ENCODE results near the gene LOXL1. TPM values are rescaled to one million over a fixed set of nuclear protein-coding genes. Genes with fewer than 3 reads are reported as not detected.
"Not testable (repeated sequence)": the region's sequence is repeated elsewhere in the genome, so short reads cannot be mapped to it uniquely, and the experiment has no call there.

LOXL1 gene
- total RNA-seq, 1 experiment from 2014 or later = not detected

DNA sequence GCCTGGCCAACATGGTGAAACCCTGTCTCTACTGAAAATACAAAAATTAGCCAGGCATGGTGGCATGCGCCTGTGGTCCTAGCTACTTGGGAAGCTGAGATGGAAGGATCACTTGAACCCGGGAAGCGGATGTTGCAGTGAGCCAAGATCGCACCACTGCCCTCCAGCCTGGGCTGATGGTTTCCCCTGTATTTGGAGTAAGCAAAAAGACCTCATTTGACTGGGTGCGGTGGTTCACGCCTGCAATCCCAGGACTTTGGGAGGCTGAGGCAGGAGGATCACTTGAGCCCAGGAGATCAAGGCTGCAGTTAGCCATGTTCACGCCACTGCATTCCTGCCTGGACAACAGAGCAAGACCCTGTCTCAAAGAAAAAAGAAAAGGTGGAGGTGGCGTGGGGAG is 12.3 kb downstream of the LOXL1 start:
- not testable (repeated sequence) for H4K20me1 ChIP-seq (ENCODE audit: insufficient read depth, low read depth, low read length); H3K79me2 ChIP-seq (ENCODE audit: low read length); H3K9me3 ChIP-seq (ENCODE audit: low read length); DNase-seq; H3K9ac ChIP-seq (ENCODE audit: low read length); H3K4me3 ChIP-seq (ENCODE audit: low read length); H3K4me1 ChIP-seq (ENCODE audit: low read length); H3K9me2 ChIP-seq (replicated peaks; ENCODE audit: insufficient read depth, low read length); H2AFZ ChIP-seq (ENCODE audit: low read length); H3K36me3 ChIP-seq (ENCODE audit: insufficient read depth, low read length); H3K27ac ChIP-seq (ENCODE audit: low read length); H3K4me2 ChIP-seq (ENCODE audit: low read depth, low read length, poor library complexity, severe bottlenecking); H3K27me3 ChIP-seq (ENCODE audit: low read length)

DNA sequence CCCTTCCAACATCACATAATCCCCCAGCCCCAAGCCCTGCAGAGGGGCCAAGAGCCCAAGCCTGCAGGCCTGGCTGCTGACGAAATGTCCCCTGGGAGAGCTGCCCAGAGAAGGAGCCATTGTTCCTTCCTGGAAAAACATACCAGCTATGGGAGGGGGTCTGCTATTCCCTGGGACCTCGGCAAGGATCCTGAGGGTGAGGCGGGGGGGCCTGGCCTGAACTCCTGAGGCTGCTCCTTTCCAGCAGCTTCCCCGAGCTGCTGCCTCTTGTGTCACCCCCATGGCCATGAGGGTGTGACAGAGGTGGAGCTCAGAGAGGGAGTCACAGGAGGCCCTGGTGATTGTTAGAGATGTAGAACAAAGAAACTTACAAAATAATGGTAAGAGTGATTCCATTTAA is 12.9 kb downstream of the LOXL1 start:
- no peaks in the 10 kb centered on the region for H3K79me2 ChIP-seq (ENCODE audit: low read length)
- no peaks in the 10 kb centered on the region for H3K9me3 ChIP-seq (ENCODE audit: low read length)

DNA sequence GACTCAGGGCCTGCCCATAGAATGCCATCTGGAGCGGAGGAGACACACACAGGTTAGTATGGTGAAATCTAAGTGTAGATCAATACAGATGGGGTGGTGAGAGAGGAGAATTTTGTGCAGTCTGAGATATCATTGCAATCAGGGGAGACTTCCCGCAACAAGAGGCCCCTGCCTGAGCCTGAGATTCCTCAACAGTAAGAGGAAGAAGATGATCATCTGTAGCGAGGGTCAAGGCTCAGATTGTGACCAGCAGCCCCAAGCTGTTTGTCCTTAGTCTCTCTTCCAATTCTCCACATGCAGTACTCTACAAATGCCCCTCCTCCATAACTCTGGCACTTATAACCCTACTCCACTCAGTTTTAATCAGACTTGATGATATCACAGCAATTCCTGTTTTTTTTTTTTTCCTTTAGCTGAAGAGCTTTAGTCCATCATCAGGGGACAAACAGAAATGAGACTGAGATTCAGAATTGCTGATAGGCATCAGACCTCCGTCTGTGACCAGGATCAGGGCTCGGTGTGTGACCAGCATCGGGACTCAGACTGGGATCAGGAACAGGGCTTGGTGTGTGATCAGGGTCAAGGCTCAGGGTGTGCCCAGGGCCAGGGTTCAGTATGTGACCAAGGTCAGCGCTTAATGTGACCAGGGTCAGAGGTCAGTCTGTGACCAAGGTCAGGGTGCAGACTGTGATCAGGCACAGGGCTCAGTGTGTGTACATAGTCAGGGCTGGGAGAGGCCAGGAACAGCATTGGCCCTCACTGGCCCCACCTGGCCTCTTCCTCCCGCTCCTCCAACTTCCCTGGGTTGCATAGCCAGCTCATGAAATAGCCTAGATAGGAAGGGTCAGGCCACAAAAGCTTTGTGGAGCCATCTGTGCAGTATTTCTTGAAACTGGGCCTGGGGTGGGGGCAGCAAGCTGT is 14.1 kb downstream of the LOXL1 start:
- Histone ChIP-seq H4K20me1 (ENCODE audit: insufficient read depth, low read depth, low read length) (no peaks in the 10 kb centered on the region), H3K9me3 (ENCODE audit: low read length) (no peaks in the 10 kb centered on the region), H3K4me2 (ENCODE audit: low read depth, low read length, poor library complexity, severe bottlenecking) (no peak overlapping the region), H3K79me2 (ENCODE audit: low read length) (no peaks in the 10 kb centered on the region), H3K9me2 (replicated peaks; ENCODE audit: insufficient read depth, low read length) (no peaks in the 10 kb centered on the region), H3K27me3 (ENCODE audit: low read length) (no peaks in the 10 kb centered on the region), H3K27ac (ENCODE audit: low read length) (no peak overlapping the region), H3K9ac (ENCODE audit: low read length) (no peak overlapping the region), H3K4me3 (ENCODE audit: low read length) (no peak overlapping the region), H2AFZ (ENCODE audit: low read length) (no peak overlapping the region), H3K4me1 (ENCODE audit: low read length) (no peaks in the 10 kb centered on the region), H3K36me3 (ENCODE audit: insufficient read depth, low read length) (no peaks in the 10 kb centered on the region)
- no peak for DNase-seq

More for the DNA sequence above, 12.9 kb downstream of the LOXL1 start:
- H3K27me3 ChIP-seq (ENCODE audit: low read length) = no peaks in the 10 kb centered on the region
- H3K9me2 ChIP-seq (replicated peaks; ENCODE audit: insufficient read depth, low read length) = no peaks in the 10 kb centered on the region
- no peak overlapping the region for H3K4me3 ChIP-seq (ENCODE audit: low read length)
- H2AFZ ChIP-seq (ENCODE audit: low read length) = no peak overlapping the region
- H3K36me3 ChIP-seq (ENCODE audit: insufficient read depth, low read length) = no peaks in the 10 kb centered on the region
- no peak overlapping the region for H3K27ac ChIP-seq (ENCODE audit: low read length)
- H3K4me2 ChIP-seq (ENCODE audit: low read depth, low read length, poor library complexity, severe bottlenecking) = no peak overlapping the region
- no peaks in the 10 kb centered on the region for H4K20me1 ChIP-seq (ENCODE audit: insufficient read depth, low read depth, low read length)
- H3K9ac ChIP-seq (ENCODE audit: low read length) = no peak overlapping the region
- no peak for DNase-seq
- no peaks in the 10 kb centered on the region for H3K4me1 ChIP-seq (ENCODE audit: low read length)

DNA sequence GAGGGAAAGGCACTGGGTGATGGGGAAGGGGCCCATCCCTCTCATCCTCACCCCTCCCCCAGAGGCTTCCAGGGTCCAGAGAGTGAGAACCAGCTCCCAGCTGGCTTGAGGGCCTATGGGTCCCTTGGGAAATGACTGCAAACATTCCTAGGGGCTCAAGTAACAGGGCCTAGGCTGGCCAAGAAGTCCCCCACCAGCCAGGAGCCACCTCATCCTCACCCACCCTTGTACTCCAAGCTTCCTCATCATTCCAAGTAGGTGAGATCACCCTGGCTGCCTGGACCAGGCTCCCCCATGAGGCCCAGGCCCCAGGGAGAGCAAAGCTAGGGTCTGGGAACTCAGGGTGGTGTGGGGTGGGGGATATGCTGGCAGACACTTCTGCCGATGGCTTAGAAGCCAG is 14.8 kb downstream of the LOXL1 start:
- no peak overlapping the region for H3K27ac ChIP-seq (ENCODE audit: low read length)
- H3K4me3 ChIP-seq (ENCODE audit: low read length) = no peak overlapping the region
- no peak for DNase-seq
- no peaks in the 10 kb centered on the region for H3K9me2 ChIP-seq (replicated peaks; ENCODE audit: insufficient read depth, low read length)
- H3K9me3 ChIP-seq (ENCODE audit: low read length) = no peaks in the 10 kb centered on the region
- H2AFZ ChIP-seq (ENCODE audit: low read length) = no peak overlapping the region
- H3K4me2 ChIP-seq (ENCODE audit: low read depth, low read length, poor library complexity, severe bottlenecking) = no peak overlapping the region
- H3K4me1 ChIP-seq (ENCODE audit: low read length) = no peaks in the 10 kb centered on the region
- H3K36me3 ChIP-seq (ENCODE audit: insufficient read depth, low read length) = no peaks in the 10 kb centered on the region
- no peaks in the 10 kb centered on the region for H3K27me3 ChIP-seq (ENCODE audit: low read length)
- no peaks in the 10 kb centered on the region for H4K20me1 ChIP-seq (ENCODE audit: insufficient read depth, low read depth, low read length)
- no peaks in the 10 kb centered on the region for H3K79me2 ChIP-seq (ENCODE audit: low read length)
- no peak overlapping the region for H3K9ac ChIP-seq (ENCODE audit: low read length)

GRCh38 chr15:73941449-73941848 is 15.2 kb downstream of the LOXL1 start:
- Histone ChIP-seq H4K20me1 (ENCODE audit: insufficient read depth, low read depth, low read length) (no peaks in the 10 kb centered on the region), H3K9me3 (ENCODE audit: low read length) (no peaks in the 10 kb centered on the region), H3K4me1 (ENCODE audit: low read length) (no peaks in the 10 kb centered on the region), H3K27ac (ENCODE audit: low read length) (no peak overlapping the region), H3K9me2 (replicated peaks; ENCODE audit: insufficient read depth, low read length) (no peaks in the 10 kb centered on the region), H3K4me3 (ENCODE audit: low read length) (no peak overlapping the region), H3K36me3 (ENCODE audit: insufficient read depth, low read length) (no peaks in the 10 kb centered on the region), H2AFZ (ENCODE audit: low read length) (no peak overlapping the region), H3K4me2 (ENCODE audit: low read depth, low read length, poor library complexity, severe bottlenecking) (no peak overlapping the region), H3K9ac (ENCODE audit: low read length) (no peak overlapping the region), H3K27me3 (ENCODE audit: low read length) (no peaks in the 10 kb centered on the region), H3K79me2 (ENCODE audit: low read length) (no peaks in the 10 kb centered on the region)
- DNase-seq = no peak

DNA sequence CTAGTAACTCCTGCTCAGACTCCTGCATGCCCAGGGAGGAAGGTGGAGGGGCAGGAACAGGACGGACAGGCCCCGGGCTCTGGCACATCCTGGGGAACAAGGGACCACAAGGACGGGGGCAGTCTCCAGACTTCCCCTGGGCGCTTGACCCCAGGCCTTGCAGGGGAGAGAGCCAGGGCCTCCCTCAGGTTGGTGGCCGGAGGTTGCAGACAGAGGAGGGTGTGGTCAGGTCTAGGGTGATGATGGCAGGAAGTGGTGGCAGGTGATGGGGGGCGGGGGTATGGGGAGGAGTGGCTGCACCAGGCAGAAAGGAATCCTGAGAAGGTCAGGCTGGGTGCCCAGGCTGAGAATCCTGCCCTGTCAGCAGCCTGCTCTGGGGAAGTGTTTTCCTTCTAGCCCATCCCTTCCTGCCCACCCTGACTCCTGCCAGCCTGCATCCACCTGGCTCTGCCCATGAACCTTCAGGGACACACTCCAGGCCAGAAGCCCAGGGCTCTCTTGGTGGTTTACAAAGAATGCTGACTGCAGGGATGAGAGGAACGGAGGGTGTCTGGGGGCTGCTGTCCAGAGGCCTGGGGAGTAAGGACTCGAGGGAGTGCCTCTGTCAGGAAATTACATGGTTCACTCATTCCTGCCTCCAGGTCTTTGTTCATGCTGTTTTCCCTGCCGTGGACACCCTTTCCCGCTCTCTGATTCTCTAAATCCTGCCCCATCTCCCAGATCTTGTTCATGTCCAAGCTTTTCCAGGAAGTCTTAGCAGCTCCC is 15.8 kb downstream of the LOXL1 start:
- no peaks in the 10 kb centered on the region for H4K20me1 ChIP-seq (ENCODE audit: insufficient read depth, low read depth, low read length)
- no peak overlapping the region for H3K4me2 ChIP-seq (ENCODE audit: low read depth, low read length, poor library complexity, severe bottlenecking)
- H3K9ac ChIP-seq (ENCODE audit: low read length) = no peak overlapping the region
- H2AFZ ChIP-seq (ENCODE audit: low read length) = no peak overlapping the region
- H3K4me3 ChIP-seq (ENCODE audit: low read length) = no peak overlapping the region
- no peaks in the 10 kb centered on the region for H3K4me1 ChIP-seq (ENCODE audit: low read length)
- H3K36me3 ChIP-seq (ENCODE audit: insufficient read depth, low read length) = no peaks in the 10 kb centered on the region
- no peaks in the 10 kb centered on the region for H3K27me3 ChIP-seq (ENCODE audit: low read length)
- H3K9me2 ChIP-seq (replicated peaks; ENCODE audit: insufficient read depth, low read length) = no peaks in the 10 kb centered on the region
- H3K79me2 ChIP-seq (ENCODE audit: low read length) = no peaks in the 10 kb centered on the region
- H3K27ac ChIP-seq (ENCODE audit: low read length) = no peak overlapping the region
- H3K9me3 ChIP-seq (ENCODE audit: low read length) = no peaks in the 10 kb centered on the region
- DNase-seq = no peak

- no peak for DNase-seq
- no peak overlapping the region for H2AFZ ChIP-seq (ENCODE audit: low read length)
- no peaks in the 10 kb centered on the region for H3K9me2 ChIP-seq (replicated peaks; ENCODE audit: insufficient read depth, low read length)
- no peaks in the 10 kb centered on the region for H3K4me1 ChIP-seq (ENCODE audit: low read length)
- no peaks in the 10 kb centered on the region for H3K9me3 ChIP-seq (ENCODE audit: low read length)
- H3K79me2 ChIP-seq (ENCODE audit: low read length) = no peaks in the 10 kb centered on the region
- H3K9ac ChIP-seq (ENCODE audit: low read length) = no peak overlapping the region
- H3K4me2 ChIP-seq (ENCODE audit: low read depth, low read length, poor library complexity, severe bottlenecking) = no peak overlapping the region
- no peaks in the 10 kb centered on the region for H3K36me3 ChIP-seq (ENCODE audit: insufficient read depth, low read length)
- no peak overlapping the region for H3K27ac ChIP-seq (ENCODE audit: low read length)
- no peak overlapping the region for H3K4me3 ChIP-seq (ENCODE audit: low read length)
- H3K27me3 ChIP-seq (ENCODE audit: low read length) = no peaks in the 10 kb centered on the region
- H4K20me1 ChIP-seq (ENCODE audit: insufficient read depth, low read depth, low read length) = no peaks in the 10 kb centered on the region
These were observed 16.5 kb downstream of the LOXL1 start for GRCh38 chr15:73942751-73943270.

Measured in Karpas-422 (cell line).